GM03348 (cell line): ENCODE measurements around the gene FCAR.
"Not testable (repeated sequence)": the region's sequence is repeated elsewhere in the genome, so short reads cannot be mapped to it uniquely, and the experiment has no call there.

Experiments
- DNase-seq: peaks from one replicate; pipeline ENCODE4 v3.0.0; 2012; ENCODE audit warnings: low spot score

Gene FCAR

DNA sequence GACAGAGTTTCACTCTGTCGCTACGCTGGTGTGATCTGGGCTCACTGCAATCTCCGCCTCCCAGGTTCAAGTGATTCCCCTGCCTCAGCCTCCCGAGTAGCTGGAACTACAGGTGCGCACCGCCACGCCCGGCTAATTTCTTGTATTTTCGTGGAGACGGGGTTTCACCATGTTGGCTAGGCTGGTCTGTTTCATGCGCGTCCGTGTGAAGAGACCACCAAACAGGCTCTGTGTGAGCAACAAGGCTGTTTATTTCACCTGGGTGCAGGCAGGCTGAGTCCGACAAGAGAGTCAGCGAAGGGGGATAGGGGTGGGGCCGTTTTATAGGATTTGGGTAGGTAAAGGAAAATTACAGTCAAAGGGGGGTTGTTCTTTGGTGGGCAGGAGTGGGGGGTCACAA lies 20.1 kb downstream of the FCAR start:
- not testable (repeated sequence) for DNase-seq

DNA sequence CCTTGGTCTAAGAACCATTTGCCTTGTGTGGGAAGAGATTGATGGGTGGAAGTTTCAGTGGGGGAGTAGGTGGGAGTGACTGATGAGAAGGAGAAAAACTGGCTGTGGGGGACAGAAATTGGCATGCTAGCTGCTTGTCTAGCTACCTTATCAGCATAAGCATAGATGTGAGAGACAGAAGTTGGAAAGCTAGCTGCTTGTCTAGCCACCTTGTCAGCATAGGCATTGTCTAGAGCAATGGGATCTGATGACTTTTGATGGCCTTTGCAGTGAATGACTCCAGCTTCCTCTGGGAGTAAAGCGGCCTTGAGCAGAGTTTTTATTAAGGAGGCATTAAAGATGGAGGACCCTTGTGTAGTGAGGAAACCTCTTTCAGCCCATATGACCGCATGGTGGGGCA lies 22.0 kb downstream of the FCAR start:
- DNase-seq: no peak

DNA sequence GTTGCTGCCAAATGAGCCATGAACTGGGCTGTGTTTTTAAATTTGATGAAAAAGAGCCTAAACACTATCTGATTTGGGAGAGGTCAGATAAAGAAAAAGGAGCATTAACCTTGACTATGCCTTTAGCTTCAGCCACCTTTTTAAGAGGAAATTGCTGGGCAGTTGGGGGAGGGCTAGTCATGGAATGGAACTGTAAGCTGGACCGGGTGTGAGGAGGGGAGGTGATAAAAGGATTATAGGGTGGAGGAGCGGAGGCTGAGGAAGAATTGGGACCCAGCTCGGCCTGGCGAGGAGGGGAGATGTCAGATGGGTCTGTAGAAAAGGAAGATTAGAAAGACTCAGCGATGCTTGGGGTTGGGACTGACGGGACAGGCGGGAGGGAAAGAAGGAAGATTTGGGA lies 24.6 kb downstream of the FCAR start:
- DNase-seq: not testable (repeated sequence)

DNA sequence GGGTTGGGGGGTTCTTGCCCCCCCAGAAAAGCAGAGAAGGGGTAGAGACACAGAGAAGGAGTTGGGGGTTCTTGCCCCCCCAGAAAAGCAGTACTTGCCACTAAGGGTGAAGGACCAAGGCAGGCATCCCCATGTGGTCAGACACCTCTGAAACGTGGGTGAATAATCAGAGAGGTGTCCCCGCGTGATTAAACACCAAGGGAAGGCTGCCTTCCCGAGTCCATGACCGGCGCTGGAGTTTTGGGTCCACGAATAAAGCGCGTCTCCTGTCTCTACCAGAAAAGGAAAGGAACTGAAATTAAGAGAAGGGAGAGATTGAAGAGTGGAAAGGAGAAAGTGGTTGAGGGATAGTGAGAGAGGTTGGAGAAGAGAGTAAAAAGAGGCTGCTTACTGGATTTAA lies 25.6 kb downstream of the FCAR start:
- DNase-seq: not testable (repeated sequence)

DNA sequence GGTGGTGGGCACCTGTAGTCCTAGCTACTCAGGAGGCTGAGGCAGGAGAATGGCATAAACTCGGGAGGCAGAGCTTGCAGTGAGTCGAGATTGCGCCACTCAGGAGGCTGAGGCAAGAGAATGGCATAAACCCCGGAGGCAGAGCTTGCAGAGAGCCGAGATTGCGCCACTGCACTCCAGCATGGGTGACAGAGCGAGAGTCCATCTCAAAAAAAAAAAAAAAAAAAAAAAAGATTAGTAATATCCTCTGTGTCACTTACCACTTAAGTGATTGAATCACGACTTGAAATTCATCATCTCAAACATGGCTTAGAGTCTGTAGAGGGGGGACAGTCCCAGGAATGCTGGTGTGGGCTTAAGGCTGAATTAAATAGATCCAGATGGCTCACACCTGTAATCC lies 27.1 kb downstream of the FCAR start:
- DNase-seq: not testable (repeated sequence)

DNA sequence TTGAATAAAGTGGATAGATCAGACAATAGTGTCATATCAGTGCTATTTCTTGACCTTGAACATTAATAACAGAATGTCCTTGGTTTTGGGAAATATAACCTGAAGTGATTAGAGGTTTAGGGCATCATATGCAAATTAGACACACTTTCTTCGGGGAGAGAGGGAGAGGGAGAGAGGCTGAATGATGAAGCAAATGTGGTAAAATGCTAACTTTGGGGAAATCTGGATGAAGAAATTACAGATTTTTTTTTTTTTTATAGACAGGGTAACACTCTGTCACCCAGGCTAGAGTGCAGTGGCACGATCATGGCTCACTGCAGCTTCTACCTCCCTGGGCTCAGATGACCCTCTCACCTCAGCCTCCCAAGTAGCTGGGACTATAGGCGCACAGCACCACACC lies 28.0 kb downstream of the FCAR start:
- DNase-seq: no peak

DNA sequence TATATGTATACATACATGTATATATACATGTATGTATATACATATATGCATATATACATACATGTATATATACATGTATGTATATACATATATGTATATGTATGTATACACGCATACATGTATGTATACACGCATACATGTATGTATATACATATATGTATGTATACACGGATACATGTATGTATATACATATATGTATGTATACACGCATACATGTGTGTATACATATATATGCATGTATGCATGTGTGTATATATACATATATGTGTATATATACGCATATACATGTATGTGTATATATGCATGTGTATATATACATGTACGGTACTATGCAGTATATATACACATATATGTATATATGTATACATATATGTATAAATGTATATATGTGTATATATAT lies 29.3 kb downstream of the FCAR start:
- no peak for DNase-seq

DNA sequence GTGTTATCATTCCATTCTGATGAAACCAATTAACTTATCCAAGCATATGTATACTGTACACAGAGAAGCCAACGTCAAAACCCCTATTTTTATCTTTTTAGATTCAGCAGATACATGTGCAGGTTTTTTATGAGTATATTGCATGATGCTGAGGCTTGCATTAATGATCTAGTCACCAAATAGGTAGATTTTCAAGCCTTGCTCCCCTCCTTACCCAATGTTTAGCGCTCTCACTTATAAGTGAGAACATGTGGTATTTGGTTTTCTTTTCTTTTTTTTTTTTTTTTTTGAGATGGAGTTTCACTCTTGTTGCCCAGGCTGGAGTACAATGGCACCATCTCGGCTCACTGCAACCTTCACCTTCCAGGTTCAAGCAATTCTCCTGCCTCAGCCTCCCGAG lies 30.2 kb downstream of the FCAR start:
- DNase-seq: not testable (repeated sequence)

DNA sequence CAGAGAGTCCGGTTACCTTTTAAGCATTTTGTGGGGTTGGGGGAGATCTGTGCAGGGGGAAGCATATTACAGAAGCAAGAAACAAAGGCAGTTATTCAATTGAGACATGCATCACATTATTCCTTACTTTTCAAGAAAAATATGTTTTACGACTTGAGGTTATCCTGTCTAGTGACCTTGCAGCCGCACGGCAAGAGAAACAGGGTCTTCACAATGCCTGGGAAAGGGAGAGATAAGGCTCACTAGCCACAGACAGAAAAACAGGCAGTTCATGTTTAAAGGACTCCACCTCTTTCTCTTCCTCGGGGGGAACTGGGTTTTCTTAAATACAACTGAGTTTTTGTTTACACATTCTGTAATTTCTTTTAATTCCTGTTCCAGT lies 31.4 kb downstream of the FCAR start:
- DNase-seq: no peak

DNA sequence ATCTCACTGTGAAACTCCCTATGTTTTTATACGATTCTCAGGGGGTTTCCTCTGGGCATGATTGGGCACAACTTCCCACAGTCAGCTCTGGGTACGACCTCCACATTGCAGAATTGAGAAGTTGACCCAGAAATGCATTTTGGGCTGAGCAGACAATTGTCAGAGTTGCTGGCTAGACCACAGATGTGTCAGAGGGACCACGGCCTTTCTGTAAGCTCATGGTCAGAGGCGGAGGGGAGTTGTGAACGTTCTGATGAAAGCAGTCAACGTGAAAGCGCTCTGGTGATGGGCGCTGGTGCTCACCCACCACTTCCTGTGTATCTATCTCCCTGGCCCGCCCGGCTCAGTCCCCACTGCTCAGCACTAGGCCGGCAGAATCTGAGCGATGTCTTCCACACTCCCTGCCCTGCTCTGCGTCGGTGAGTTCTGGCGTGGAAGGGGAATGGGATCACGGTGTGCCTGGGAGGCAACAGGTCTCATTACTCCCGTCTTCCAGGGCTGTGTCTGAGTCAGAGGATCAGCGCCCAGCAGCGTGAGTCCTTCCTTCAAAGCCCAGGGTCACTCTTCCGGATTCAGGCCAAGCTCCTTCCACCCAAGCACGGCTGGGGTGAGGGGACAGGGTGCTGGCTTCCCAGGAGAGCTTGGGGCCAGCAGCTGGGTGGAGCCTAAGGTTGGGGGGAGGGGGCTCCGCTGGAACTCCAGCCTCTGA lies 31.9 kb downstream of the FCAR start, which contains the start of gene NCR1:
Gene NCR1, plus strand, starts transcription at position 346 of the 709 bp plus-strand sequence. Its CDS starts 40 bp downstream, at position 386.
- DNase-seq: no peak

DNA sequence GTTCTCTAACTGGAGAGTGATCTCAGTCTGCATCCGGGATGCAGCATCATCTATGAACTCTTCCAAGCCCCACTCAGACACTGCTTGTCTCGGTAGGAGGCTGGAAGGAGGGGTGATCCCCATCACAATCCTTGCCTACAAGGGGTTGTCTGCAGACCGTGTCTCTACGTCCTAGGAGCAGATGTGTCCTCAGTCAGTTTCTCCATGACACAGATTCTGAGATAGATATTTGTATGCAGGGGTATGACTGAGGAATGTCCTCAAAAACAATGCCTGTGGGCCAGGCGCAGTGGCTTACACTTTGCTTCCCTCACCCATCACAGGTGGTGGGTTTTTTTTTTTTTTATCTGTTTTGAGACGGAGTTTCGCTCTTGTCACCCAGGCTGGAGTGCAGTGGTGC lies 32.8 kb downstream of the FCAR start:
- no peak for DNase-seq

DNA sequence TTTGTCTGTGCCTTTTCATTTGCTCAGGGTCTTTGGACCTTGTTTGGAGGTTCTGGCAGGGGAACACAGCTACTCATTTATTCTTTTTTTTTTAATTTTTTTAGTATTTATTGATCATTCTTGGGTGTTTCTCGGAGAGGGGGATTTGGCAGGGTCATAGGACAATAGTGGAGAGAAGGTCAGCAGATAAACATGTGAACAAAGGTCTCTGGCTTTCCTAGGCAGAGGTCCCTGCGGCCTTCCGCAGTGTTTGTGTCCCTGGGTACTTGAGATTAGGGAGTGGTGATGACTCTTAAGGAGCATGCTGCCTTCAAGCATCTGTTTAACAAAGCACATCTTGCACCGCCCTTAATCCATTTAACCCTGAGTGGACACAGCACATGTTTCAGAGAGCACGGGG lies 33.9 kb downstream of the FCAR start:
- not testable (repeated sequence) for DNase-seq

DNA sequence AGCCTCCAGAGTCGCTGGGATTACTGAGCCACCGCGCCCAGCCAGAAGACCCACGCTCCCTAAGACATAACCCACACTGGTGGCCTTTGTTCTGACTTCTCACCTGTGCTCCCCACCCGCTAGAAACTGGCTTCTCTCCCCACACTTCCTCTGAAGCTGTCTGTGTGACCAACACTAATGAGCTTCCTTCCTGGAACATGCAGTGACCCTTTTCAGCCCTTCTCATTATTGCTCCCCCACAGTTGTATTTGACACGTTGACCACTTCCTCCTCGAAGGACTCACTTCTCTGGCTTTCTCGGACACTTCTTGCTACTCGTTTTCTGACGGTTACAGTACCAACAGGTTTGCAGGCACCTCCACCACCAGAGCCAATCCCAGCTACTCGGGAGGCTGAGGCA lies 42.8 kb downstream of the FCAR start:
- no peak for DNase-seq

DNA sequence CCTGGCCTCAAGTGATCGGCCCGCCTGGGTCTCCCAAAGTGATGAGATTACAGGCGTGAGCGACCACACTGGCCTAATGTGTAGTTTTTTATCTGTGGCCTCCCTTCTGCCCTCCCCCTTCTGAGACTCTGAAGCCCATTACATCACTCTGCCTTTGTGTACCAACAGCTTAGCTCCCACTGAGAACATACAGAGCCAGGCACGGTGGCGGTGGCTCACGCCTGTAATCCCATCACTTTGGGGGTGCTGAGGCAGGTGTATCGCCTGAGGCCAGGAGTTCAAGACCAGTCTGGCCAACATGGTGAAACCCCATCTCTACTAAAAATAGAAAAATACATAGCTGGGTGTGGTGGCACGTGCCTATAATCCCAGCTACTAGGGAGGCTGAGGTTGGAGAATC lies 44.5 kb downstream of the FCAR start:
- DNase-seq: no peak

DNA sequence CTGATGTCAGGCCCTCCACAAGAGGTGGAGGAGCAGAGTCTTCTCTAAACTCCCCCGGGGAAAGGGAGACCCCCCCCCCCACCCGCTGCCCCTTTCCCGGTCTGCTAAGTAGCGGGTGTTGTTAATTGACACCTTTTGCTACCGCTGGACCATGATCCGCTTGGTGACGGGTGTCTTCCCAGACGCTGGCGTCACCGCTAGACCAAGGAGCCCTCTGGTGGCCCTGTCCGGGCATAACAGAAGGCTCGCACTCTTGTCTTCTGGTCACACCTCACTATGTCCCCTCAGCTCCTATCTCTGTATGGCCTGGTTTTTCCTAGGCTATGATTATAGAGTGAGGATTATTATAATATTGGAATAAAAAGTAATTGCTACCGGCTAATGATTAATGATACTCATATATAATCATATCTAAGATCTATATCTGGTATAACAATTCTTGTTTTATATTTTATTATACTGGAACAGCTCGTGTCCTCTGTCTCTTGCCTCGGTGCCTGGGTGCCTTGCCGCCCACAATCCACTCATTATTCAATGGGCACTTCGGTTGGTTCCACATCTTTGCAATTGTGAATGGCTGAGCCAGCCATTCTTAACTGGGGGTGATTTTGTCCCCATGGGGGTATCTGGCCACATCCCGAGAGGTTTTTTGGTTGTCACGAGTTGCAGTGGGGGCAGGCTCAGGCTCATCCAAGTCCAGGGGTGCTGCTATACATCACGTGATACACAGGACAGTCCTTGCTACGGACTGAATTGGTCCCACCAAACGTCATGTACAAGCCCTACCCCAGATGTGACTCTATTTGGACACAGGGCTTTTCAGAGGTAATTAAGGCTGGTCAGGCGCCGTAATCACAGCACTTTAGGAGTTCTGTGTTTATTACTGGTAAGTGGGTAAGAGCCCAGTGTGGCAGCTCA lies 45.9 kb downstream of the FCAR start:
- not testable (repeated sequence) for DNase-seq

DNA sequence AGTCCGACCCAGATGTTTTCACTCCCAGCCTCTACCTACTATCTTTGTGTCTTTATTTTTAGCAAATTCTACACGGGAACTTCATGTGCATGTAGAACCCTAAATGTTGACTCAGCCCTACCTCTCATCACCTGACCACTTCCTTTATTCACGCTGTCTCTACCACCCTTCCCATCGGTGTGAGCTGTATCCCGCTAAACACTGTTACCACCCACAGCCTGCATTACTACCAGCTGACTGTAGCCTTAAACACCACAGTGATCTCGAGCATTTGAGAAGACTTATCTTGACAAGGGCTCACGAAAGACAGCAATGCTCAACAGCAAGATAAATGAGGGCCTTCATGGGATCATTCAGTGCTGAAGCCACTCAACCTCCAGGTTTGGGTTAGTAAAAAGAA lies 47.0 kb downstream of the FCAR start:
- DNase-seq: no peak

DNA sequence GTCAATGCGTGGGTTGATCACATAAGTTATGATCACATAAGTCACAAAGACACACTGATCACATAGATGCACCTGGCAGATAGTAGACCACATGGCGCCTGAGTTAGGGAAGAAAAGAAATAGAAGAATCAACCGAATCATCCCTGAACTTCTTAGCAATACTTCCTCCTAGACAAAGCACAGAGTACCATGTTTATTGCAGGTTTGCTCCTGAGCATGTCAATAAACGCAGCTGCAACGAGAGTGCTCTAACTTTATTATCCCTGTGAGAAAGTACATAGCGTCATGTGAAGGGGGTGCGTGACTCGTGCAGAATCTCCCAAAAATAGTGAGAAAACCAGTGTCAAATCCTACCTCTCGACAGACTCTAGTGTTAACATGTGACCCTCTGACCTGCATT lies 49.2 kb downstream of the FCAR start:
- DNase-seq: no peak

DNA sequence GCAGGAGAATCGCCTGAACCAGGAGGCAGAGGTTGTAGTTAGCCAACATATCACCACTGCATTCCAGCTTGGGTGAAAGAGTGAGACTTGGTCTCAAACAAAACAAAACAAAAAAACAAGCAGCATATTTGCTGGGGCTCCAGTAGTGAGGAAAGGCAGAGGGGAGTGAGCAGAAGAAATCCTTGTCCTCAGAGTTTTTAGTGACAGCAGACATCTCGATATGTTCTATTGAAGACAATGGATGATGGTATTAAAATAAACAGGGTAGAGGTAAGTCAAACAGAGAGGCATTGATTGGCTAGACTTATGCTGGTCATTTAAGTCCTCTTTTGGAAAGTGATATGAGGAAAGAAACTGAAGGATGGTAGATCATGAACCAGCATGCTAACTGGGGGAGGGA lies 54.3 kb downstream of the FCAR start:
- DNase-seq: no peak

DNA sequence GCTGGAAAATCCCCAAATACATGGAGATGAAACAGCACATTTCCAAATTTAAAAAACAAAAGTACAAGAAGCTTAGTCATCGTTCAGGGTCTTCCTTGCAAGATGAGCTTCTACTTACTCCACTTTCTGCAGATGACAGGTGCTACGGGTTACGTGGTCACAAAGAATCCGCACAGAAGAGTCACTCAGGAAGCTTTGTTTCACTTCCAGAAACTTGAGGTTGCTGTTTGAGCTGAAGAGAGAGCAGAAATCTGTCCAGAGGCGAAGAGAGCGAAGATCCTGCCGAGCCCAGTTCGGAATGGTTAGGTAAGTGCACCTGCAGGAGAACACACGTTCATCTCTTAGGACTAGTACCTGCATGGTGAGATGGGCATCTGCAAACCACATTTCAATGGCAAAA lies 63.9 kb downstream of the FCAR start:
- no peak for DNase-seq

DNA sequence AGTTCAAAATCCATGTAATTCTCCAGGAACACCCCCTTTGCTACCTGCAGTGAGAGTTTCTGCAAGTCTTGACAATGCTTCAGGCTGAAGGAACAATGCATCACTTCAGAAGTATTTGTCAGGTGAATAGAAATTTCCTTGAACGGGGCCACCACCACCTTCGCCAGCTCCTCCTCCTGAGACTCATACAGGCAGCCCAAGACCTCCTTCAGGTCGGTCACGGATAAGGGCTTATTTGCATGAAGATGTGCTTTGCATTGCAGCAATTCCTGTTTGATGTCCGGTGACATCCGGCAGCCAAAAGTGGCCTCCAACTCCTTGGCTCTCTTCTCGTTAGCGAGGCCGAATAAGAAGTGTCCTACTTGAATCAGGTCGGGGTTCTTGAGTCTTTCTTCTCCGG lies 64.9 kb downstream of the FCAR start:
- DNase-seq: no peak

DNA sequence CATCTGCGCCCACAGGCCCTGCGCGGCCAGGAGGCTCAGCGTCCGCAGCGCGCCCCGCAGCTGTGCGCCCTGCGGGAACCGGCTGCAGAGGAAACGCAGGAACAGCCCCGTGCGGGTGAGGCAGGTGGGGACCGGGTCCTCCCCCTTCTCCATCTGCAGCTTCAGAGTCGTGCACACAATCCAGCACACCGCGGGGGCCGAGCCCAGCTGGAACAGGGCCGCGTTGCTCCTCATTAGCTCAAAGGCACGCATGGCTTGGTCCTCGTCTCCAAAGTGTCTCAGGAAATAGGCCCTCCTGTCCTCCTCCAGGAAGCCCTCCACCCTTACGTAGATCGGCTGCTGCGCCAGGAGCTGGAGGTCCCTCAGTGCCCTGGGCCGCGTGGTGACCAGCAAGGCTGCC lies 65.5 kb downstream of the FCAR start:
- DNase-seq: not testable (repeated sequence)
